DOHH2 (cell line): ENCODE measurements around the gene MPPED1.

Experiments used
- H3F3A ChIP-seq: fragments of 200-600 bp; sonication (generic), shearing (Covaris generic); 2 replicates; pipeline ENCODE4 v1.6.0; 2016; ENCODE audit warnings: antibody characterized with exemption, mild to moderate bottlenecking; ENCODE audit not compliant: control insufficient read depth, insufficient read depth
- H3K27ac ChIP-seq: fragments of 200-600 bp; sonication (generic); 2 replicates; pipeline ENCODE4 v1.5.1; 2014; ENCODE audit warnings: low read depth, mild to moderate bottlenecking, low read length, moderate library complexity
- H3K27me3 ChIP-seq: fragments of 200-600 bp; sonication (generic); 2 replicates; pipeline ENCODE4 v1.6.1; 2014; ENCODE audit warnings: mild to moderate bottlenecking, low read length, mixed read lengths; ENCODE audit not compliant: control insufficient read depth
- H3K36me3 ChIP-seq: fragments of 200-600 bp; sonication (generic); 2 replicates; pipeline ENCODE4 v1.6.1; 2014; ENCODE audit warnings: mild to moderate bottlenecking, low read length, moderate library complexity, mixed read lengths; ENCODE audit not compliant: control insufficient read depth
- H3K4me1 ChIP-seq: fragments of 200-600 bp; sonication (generic); 2 replicates; pipeline ENCODE4 v1.6.1; 2014; ENCODE audit warnings: mild to moderate bottlenecking, low read length, mixed read lengths; ENCODE audit not compliant: control insufficient read depth
- H3K4me2 ChIP-seq: fragments of 200-600 bp; sonication (generic); 2 replicates; pipeline ENCODE4 v1.6.0; 2014; ENCODE audit warnings: mild to moderate bottlenecking, low read length, moderate library complexity
- H3K4me3 ChIP-seq: fragments of 200-600 bp; sonication (generic); 2 replicates; pipeline ENCODE4 v1.5.1; 2014; ENCODE audit warnings: mild to moderate bottlenecking, low read length, mixed read lengths
- H3K79me2 ChIP-seq: fragments of 200-600 bp; sonication (generic); 2 replicates; pipeline ENCODE4 v1.6.1; 2014; ENCODE audit warnings: mild to moderate bottlenecking, low read length, mixed read lengths; ENCODE audit not compliant: control insufficient read depth
- H3K9me2 ChIP-seq: fragments of 200-600 bp; sonication (generic); replicated peaks from 2 replicates; pipeline ENCODE4 v1.6.1; 2014; ENCODE audit warnings: mild to moderate bottlenecking, low read length, mixed read lengths; ENCODE audit not compliant: control insufficient read depth
- H3K9me3 ChIP-seq: fragments of 200-600 bp; sonication (generic); 2 replicates; pipeline ENCODE4 v1.6.1; 2014; ENCODE audit warnings: antibody characterized with exemption, low read length, mixed read lengths; ENCODE audit not compliant: control insufficient read depth, insufficient read depth
- H4K20me1 ChIP-seq: fragments of 200-600 bp; sonication (generic); 2 replicates; pipeline ENCODE4 v1.6.0; 2014; ENCODE audit warnings: low read depth, mild to moderate bottlenecking, antibody characterized with exemption, low read length, moderate library complexity; ENCODE audit not compliant: control insufficient read depth, insufficient read depth
- CTCF ChIP-seq: fragments of 200-600 bp; sonication (generic); IDR thresholded peaks from one replicate; pipeline ENCODE4 v1.5.1; 2014; ENCODE audit warnings: antibody characterized with exemption, mild to moderate bottlenecking, low read depth, low read length; ENCODE audit not compliant: poor library complexity, severe bottlenecking
- EZH2phosphoT487 ChIP-seq: fragments of 200-600 bp; sonication (generic); IDR thresholded peaks from 2 replicates; pipeline ENCODE4 v1.6.1; 2017; ENCODE audit warnings: borderline replicate concordance, mild to moderate bottlenecking, antibody characterized with exemption, low read length, moderate library complexity, mixed read lengths

MPPED1 gene

DNA sequence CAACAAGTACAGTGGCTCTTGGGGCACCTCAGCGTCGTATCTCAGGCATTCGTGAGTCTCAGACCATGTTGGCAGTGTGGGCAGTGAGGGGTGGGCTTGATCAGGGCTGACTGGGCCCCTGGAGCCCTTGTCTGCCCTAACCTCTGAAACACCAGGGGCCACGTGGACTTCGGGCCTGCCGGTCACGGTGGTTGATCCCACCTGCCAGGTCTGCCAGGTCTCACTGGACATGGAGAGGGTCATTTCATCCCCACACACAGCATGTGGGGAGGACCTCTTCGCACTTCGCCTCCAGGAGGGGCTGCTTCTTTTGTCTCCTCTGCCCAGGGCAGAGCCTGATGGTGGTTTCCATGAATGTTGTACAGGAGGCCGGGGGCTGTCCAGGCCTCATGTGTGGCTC, 77.1 kb downstream of the MPPED1 start:
- Histone ChIP-seq H3K4me1 (no peaks in the 10 kb centered on the region), H3F3A (no peaks in the 10 kb centered on the region), H3K9me3 (no peaks in the 10 kb centered on the region), H4K20me1 (no peaks in the 10 kb centered on the region), H3K4me3 (no peak overlapping the region), H3K4me2 (no peak overlapping the region), H3K36me3 (no peaks in the 10 kb centered on the region), H3K9me2 (no peaks in the 10 kb centered on the region), H3K27me3 (no peaks in the 10 kb centered on the region), H3K79me2 (no peaks in the 10 kb centered on the region), H3K27ac (no peak overlapping the region)
- no peak for TF ChIP-seq CTCF

DNA sequence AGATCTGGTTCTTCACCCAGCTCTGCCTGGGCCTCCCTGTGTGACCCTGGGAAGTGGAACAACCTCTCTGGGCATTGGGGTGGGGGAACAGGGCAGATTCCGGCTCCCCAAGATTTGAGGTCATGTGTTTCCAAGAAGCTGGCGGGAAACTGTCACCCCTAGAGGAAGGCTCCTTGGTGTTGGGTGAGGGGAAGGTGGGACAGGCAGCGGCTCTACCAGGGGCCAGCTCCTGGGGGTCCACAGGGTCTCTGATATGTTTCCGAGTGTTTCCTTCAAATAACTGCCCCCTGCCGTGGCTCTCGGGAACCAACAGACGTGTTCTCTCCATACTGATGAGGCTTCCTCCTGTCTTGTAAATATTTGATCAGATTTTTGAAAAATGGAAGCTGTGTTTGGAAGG, 78.5 kb downstream of the MPPED1 start:
- H3K79me2 ChIP-seq: no peaks in the 10 kb centered on the region
- H3K36me3 ChIP-seq: no peaks in the 10 kb centered on the region
- no peaks in the 10 kb centered on the region for H3K9me2 ChIP-seq
- H3F3A ChIP-seq: no peaks in the 10 kb centered on the region
- no peak overlapping the region for H3K4me2 ChIP-seq
- H3K9me3 ChIP-seq: no peaks in the 10 kb centered on the region; the same call in 1 of the 2 replicates
- H3K4me3 ChIP-seq: no peak overlapping the region
- H4K20me1 ChIP-seq: no peaks in the 10 kb centered on the region
- no peaks in the 10 kb centered on the region for H3K27me3 ChIP-seq
- no peak for TF ChIP-seq CTCF
- no peak for TF ChIP-seq EZH2phosphoT487
- no peaks in the 10 kb centered on the region for H3K4me1 ChIP-seq
- H3K27ac ChIP-seq: no peak overlapping the region

GRCh38 chr22:43491177-43491576, 79.4 kb downstream of the MPPED1 start:
- no peaks in the 10 kb centered on the region for H3F3A ChIP-seq
- H3K9me3 ChIP-seq: no peaks in the 10 kb centered on the region; the same call in 1 of the 2 replicates
- no peaks in the 10 kb centered on the region for H3K79me2 ChIP-seq
- no peak overlapping the region for H3K27ac ChIP-seq
- H3K4me3 ChIP-seq: no peak overlapping the region
- no peaks in the 10 kb centered on the region for H4K20me1 ChIP-seq
- no peaks in the 10 kb centered on the region for H3K36me3 ChIP-seq
- TF ChIP-seq CTCF (no peak), EZH2phosphoT487 (no peak)
- H3K27me3 ChIP-seq: no peaks in the 10 kb centered on the region
- no peak overlapping the region for H3K4me2 ChIP-seq
- H3K9me2 ChIP-seq: no peaks in the 10 kb centered on the region
- H3K4me1 ChIP-seq: no peaks in the 10 kb centered on the region

DNA sequence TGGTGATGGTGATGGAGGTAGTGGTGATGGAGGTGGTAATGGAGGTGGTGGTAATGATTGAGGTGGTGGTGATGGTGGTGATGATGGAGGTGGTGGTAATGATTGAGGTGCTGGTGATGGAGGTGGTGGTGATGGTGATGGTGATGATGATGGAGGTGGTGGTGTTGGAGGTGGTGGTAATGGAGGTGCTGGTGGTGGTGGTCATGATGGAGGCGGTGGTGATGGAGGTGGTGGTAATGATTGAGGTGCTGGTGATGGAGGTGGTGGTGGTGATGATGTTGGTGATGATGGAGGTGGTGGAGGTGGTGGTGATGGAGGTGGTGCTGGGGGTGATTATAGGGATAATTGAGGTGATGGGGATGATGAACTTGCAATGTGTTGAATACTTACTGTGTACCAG, 79.9 kb downstream of the MPPED1 start:
- H3K79me2 ChIP-seq: no peaks in the 10 kb centered on the region
- no peaks in the 10 kb centered on the region; the same call in 1 of the 2 replicates for H3K9me3 ChIP-seq
- no peaks in the 10 kb centered on the region for H3K9me2 ChIP-seq
- no peaks in the 10 kb centered on the region for H4K20me1 ChIP-seq
- no peaks in the 10 kb centered on the region for H3F3A ChIP-seq
- no peak overlapping the region for H3K4me3 ChIP-seq
- no peak overlapping the region for H3K4me2 ChIP-seq
- no peaks in the 10 kb centered on the region for H3K4me1 ChIP-seq
- H3K36me3 ChIP-seq: no peaks in the 10 kb centered on the region
- H3K27me3 ChIP-seq: no peaks in the 10 kb centered on the region
- no peak overlapping the region for H3K27ac ChIP-seq
- TF ChIP-seq EZH2phosphoT487: no peak
- TF ChIP-seq CTCF: no peak
